H1 (cell line): ENCODE data around the gene FOXF2. TPM values are rescaled to one million over a fixed set of nuclear protein-coding genes. Genes with fewer than 3 reads are reported as not detected.
A peak's percentile ranks its signal among the peaks of the same experiment; 100 is the strongest.

Source experiments
- CTCF ChIA-PET: fragments of 300-600 bp; sonication (Branson Sonifier 250); formaldehyde crosslinking; loops from one replicate; lab custom pipeline; 2021; ENCODE audit not compliant: partially characterized antibody; lab: Charles Lee
- POLR2A ChIA-PET: fragments of 300-600 bp; sonication (Branson Sonifier 250); formaldehyde crosslinking; loops from one replicate; lab custom pipeline; 2021; ENCODE audit warnings: inconsistent platforms; ENCODE audit not compliant: partially characterized antibody; lab: Charles Lee
- DNase-seq, 2 experiments: peaks; one replicate each; pipeline versions ENCODE4 v3.0.0 to v3.0.0-alpha.2; 2010 to 2022; ENCODE audit warnings: low spot score in 2 of 2, low read depth in 1 of 2, mixed read lengths in 1 of 2
- FAIRE-seq: peaks from 2 replicates; lab custom pipeline; 2011; peaks lifted over from hg19 to GRCh38; lab: Jason Lieb, UNC
- H2AFZ ChIP-seq: 2 replicates; pipeline ENCODE4 v1.8.1; 2012; ENCODE audit warnings: low read length, inconsistent platforms
- H2AK5ac ChIP-seq: 2 replicates; pipeline ENCODE4 v1.6.1; 2013; ENCODE audit warnings: low read depth, low read length
- H2BK120ac ChIP-seq: replicated peaks from 2 replicates; pipeline ENCODE3; 2013; ENCODE audit warnings: low read depth, low read length, inconsistent platforms
- H2BK12ac ChIP-seq: 2 replicates; pipeline ENCODE4 v1.6.1; 2013; ENCODE audit warnings: low read depth, low read length
- H2BK15ac ChIP-seq: 2 replicates; pipeline ENCODE4 v1.6.1; 2013; ENCODE audit warnings: low read length
- H2BK20ac ChIP-seq: 2 replicates; pipeline ENCODE4 v1.6.1; 2013; ENCODE audit warnings: low read length
- H2BK5ac ChIP-seq: 2 replicates; pipeline ENCODE4 v1.6.1; 2013; ENCODE audit warnings: low read depth, low read length
- H3K14ac ChIP-seq: 2 replicates; pipeline ENCODE4 v1.6.1; 2013; ENCODE audit warnings: inconsistent platforms; ENCODE audit not compliant: insufficient read length
- H3K18ac ChIP-seq: 2 replicates; pipeline ENCODE4 v1.6.1; 2013; ENCODE audit warnings: low read length; ENCODE audit errors: extremely low read depth
- H3K23ac ChIP-seq: 2 replicates; pipeline ENCODE4 v1.6.1; 2013; ENCODE audit warnings: inconsistent platforms; ENCODE audit not compliant: insufficient read length
- H3K23me2 ChIP-seq: 2 replicates; pipeline ENCODE4 v1.6.1; 2013; ENCODE audit warnings: low read depth, low read length
- H3K27ac ChIP-seq: 2 replicates; pipeline ENCODE4 v1.6.1; 2011; ENCODE audit warnings: low read depth, low read length, inconsistent platforms
- H3K27me3 ChIP-seq, 4 experiments: replicated peaks in 1 of 4; 1 replicate in 1 of 4; 2 replicates in 3 of 4; pipeline versions ENCODE4 v1.6.1 to v1.8.1; 2011 to 2013; ENCODE audit warnings: low read length in 3 of 4, mild to moderate bottlenecking in 3 of 4, inconsistent platforms in 2 of 4, mixed read lengths in 2 of 4, moderate library complexity in 1 of 4; ENCODE audit not compliant: control insufficient read depth in 3 of 4, insufficient read depth in 3 of 4; ENCODE audit errors: extremely low read depth in 1 of 4
- H3K36me3 ChIP-seq, 4 experiments: 2 replicates each; pipeline versions ENCODE4 v1.6.1 to v1.8.1; 2011 to 2013; ENCODE audit warnings: mild to moderate bottlenecking in 4 of 4, low read length in 3 of 4, moderate library complexity in 2 of 4, control low read depth in 1 of 4, inconsistent platforms in 1 of 4; ENCODE audit not compliant: insufficient read depth in 4 of 4, control insufficient read depth in 2 of 4
- H3K4ac ChIP-seq: replicated peaks from 2 replicates; pipeline ENCODE3; 2013; ENCODE audit warnings: low read length, low read depth, mixed read lengths, inconsistent platforms; ENCODE audit not compliant: insufficient read length
- H3K4me1 ChIP-seq, 4 experiments: replicated peaks in 1 of 4; 1 replicate in 1 of 4; 2 replicates in 3 of 4; pipeline versions ENCODE4 v1.6.1 to v1.8.1; 2011 to 2013; ENCODE audit warnings: low read length in 3 of 4, inconsistent platforms in 2 of 4, mixed read lengths in 1 of 4; ENCODE audit not compliant: insufficient read depth in 4 of 4, control insufficient read depth in 3 of 4
- H3K4me2 ChIP-seq, 2 experiments: 2 replicates each; pipeline versions ENCODE4 v1.6.1 to v1.8.1; 2011 to 2013; ENCODE audit warnings: low read depth in 2 of 2, low read length in 2 of 2, control low read depth in 1 of 2, inconsistent platforms in 1 of 2, mild to moderate bottlenecking in 1 of 2; ENCODE audit not compliant: insufficient read depth in 1 of 2
- H3K4me3 ChIP-seq, 4 experiments: fragments of 200-600, 300-600 bp in 1 of 4; sonication (generic), shearing (Covaris generic), sonication (Bioruptor Twin) in 1 of 4; 2 replicates each; pipeline versions ENCODE4 v1.5.1 to v1.8.1; 2011 to 2016; ENCODE audit warnings: low read length in 4 of 4, low read depth in 3 of 4, control low read depth in 2 of 4, inconsistent platforms in 2 of 4, mild to moderate bottlenecking in 2 of 4, mixed read lengths in 1 of 4, moderate library complexity in 1 of 4; ENCODE audit not compliant: insufficient read depth in 2 of 4; ENCODE audit errors: extremely low read depth in 1 of 4
- H3K56ac ChIP-seq: replicated peaks from 2 replicates; pipeline ENCODE3; 2013; ENCODE audit warnings: low read depth, mild to moderate bottlenecking, mixed read lengths, low read length, inconsistent platforms; ENCODE audit not compliant: insufficient read length
- H3K79me1 ChIP-seq: 2 replicates; pipeline ENCODE4 v1.6.1; 2013; ENCODE audit warnings: low read depth, low read length, control low read depth
- H3K79me2 ChIP-seq, 2 experiments: 2 replicates each; pipeline versions ENCODE4 v1.6.1 to v1.8.1; 2012 to 2013; ENCODE audit warnings: low read length in 2 of 2, mild to moderate bottlenecking in 2 of 2, inconsistent platforms in 1 of 2; ENCODE audit not compliant: insufficient read depth in 2 of 2, control insufficient read depth in 1 of 2
- H3K9ac ChIP-seq, 4 experiments: replicated peaks in 1 of 4; 1 replicate in 1 of 4; 2 replicates in 3 of 4; pipeline versions ENCODE4 v1.6.1 to v1.8.1; 2011 to 2013; ENCODE audit warnings: low read depth in 3 of 4, low read length in 3 of 4, control low read depth in 2 of 4, mild to moderate bottlenecking in 2 of 4, moderate library complexity in 2 of 4, inconsistent platforms in 1 of 4; ENCODE audit errors: extremely low read depth in 1 of 4
- H3K9me3 ChIP-seq, 2 experiments: 2 replicates each; pipeline versions ENCODE4 v1.6.1 to v1.8.1; 2012 to 2013; ENCODE audit warnings: mild to moderate bottlenecking in 2 of 2, moderate library complexity in 2 of 2, control low read depth in 1 of 2, inconsistent platforms in 1 of 2, low read depth in 1 of 2, low read length in 1 of 2, mixed read lengths in 1 of 2; ENCODE audit not compliant: insufficient read depth in 2 of 2
- H4K20me1 ChIP-seq, 2 experiments: replicated peaks in 1 of 2; 2 replicates each; pipeline versions ENCODE3 to v1.8.1; 2011 to 2013; ENCODE audit warnings: inconsistent platforms in 2 of 2, low read length in 2 of 2, mild to moderate bottlenecking in 1 of 2; ENCODE audit not compliant: insufficient read depth in 2 of 2, control insufficient read depth in 1 of 2
- H4K5ac ChIP-seq: 2 replicates; pipeline ENCODE4 v1.6.1; 2013; ENCODE audit warnings: low read length, low read depth, mixed read lengths, inconsistent platforms; ENCODE audit not compliant: insufficient read length
- H4K8ac ChIP-seq: 2 replicates; pipeline ENCODE4 v1.8.0; 2013; ENCODE audit warnings: mild to moderate bottlenecking, moderate library complexity, low read length, inconsistent platforms; ENCODE audit not compliant: insufficient read depth; ENCODE audit errors: extremely low read depth
- H4K91ac ChIP-seq: replicated peaks from 2 replicates; pipeline ENCODE3; 2013; ENCODE audit warnings: low read length, mixed read lengths, inconsistent platforms; ENCODE audit not compliant: insufficient read length
- RAD21 ChIP-seq, 2 experiments: IDR thresholded peaks in 1 of 2; conservative IDR thresholded peaks in 1 of 2; 2 replicates each; pipeline ENCODE4 v1.6.1; 2011; ENCODE audit warnings: low read depth in 2 of 2, low read length in 2 of 2, improper control_type of control experiment in 1 of 2, inconsistent platforms in 1 of 2, mild to moderate bottlenecking in 1 of 2, moderate library complexity in 1 of 2
- RNF2 ChIP-seq: fragments of 200-900, 300-1000 bp; sonication (generic); IDR thresholded peaks from 2 replicates; pipeline ENCODE4 v1.7.1; 2016; ENCODE audit warnings: borderline replicate concordance, low read depth, mild to moderate bottlenecking, antibody characterized with exemption, low read length; ENCODE audit not compliant: poor library complexity, severe bottlenecking; ENCODE audit errors: missing control alignments
- WGBS, 2 experiments: shearing (Covaris generic) in 1 of 2; methylation state at CpG; one replicate each; pipeline versions ENCODE4 v1.1.6 to v1.1.7; 2013 to 2015; ENCODE audit warnings: low lambda C conversion rate in 2 of 2, mixed read lengths in 2 of 2, inconsistent platforms in 1 of 2, low coverage in 1 of 2, missing lambda C conversion rate in 1 of 2; ENCODE audit not compliant: insufficient replicate concordance in 2 of 2, insufficient coverage in 1 of 2, insufficient read length in 1 of 2; ENCODE audit errors: extremely low coverage in 1 of 2, missing lambda C conversion rate in 1 of 2; 5-methylcytosine and 5-hydroxymethylcytosine counted together
- polyA plus RNA-seq, 7 experiments: library from polyadenylated mRNA; depleted of rRNA in 3 of 7; stranded (reverse) in 5 of 7; unstranded in 2 of 7; fragments of >200 nt in 5 of 7; fragments of 200-250 nt in 2 of 7; gene quantifications; 1 replicate in 5 of 7; 2 replicates in 1 of 7; 4 replicates in 1 of 7; pipeline versions ENCODE4 v1.2.1 to v1.2.3, GENCODE V29; 2011 to 2013; ENCODE audit warnings: missing spikeins in 2 of 7, mixed read lengths in 2 of 7
- total RNA-seq: library from RNA; stranded (reverse); fragmentation: NEBNext Ultra II Directional; extraction: Animal tissue kit (Norgen Biotek cat#: 25700); gene quantifications from 2 replicates; pipeline ENCODE4 v1.2.1, GENCODE V29; 2021

The FOXF2 gene
- total and polyA plus RNA-seq, 2 of the 8 experiments (the other 6 are each of a cell fraction or from before 2014, with no cell fraction given): 0.05 TPM; not detected in 1

DNA sequence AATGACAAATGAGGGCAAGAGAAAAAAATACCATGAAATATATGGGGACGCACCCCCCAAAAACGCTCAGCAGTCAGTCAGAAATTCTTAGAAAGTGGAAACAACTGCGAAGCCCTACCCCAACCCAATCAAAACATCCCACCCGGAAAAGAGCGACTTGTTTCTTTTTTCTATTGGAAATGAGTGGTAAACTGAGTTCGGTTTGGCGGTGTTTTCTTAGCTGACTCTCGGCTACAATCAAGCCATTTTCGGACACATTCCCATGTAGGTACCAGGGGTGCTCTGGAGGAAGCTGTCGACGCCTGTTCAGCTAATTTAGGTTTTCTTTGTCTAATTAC lies 1.9 kb upstream of the FOXF2 start:
- H2BK15ac ChIP-seq: no peak overlapping the region
- no peak overlapping the region for H2BK5ac ChIP-seq
- H4K8ac ChIP-seq: no peak overlapping the region
- TF ChIP-seq RAD21 (IDR thresholded peaks at IDR 0.05 in 1 of 2, conservative IDR thresholded peaks at IDR 0.05 in 1 of 2; ENCODE audit: low read depth in 2 of 2, low read length in 2 of 2): no peak
- TF ChIP-seq RNF2: peak; percentile 69
- no peak overlapping the region for H4K91ac ChIP-seq
- H3K23ac ChIP-seq: no peak overlapping the region
- no peak overlapping the region for H2AK5ac ChIP-seq
- FAIRE-seq: no peak
- no peak overlapping the region for H3K14ac ChIP-seq
- H2BK120ac ChIP-seq: no peak overlapping the region
- no peak overlapping the region for H3K4ac ChIP-seq
- no peak overlapping the region for H3K9ac ChIP-seq
- no peaks in the 10 kb centered on the region for H3K79me1 ChIP-seq
- H3K18ac ChIP-seq: no peak overlapping the region
- WGBS, 2 experiments: 10% methylated on average over 11 of the region's 11 CpGs; no CpG with 5 or more reads in 1 of the 2 experiments
- H2BK12ac ChIP-seq: no peak overlapping the region
- no peak overlapping the region for H4K5ac ChIP-seq
- H3K27me3 ChIP-seq: peaks cover 92 to 100% (median 97%) of the 10 kb centered on the region in 4 experiments
- H3K9me3 ChIP-seq: no peaks in the 10 kb centered on the region
- peaks cover 0 to 38% (median 19%) of the 10 kb centered on the region in 4 experiments; a peak in 6 of 7 replicates for H3K4me1 ChIP-seq
- H3K36me3 ChIP-seq: peaks cover 0 to 2% (median 0%) of the 10 kb centered on the region in 4 experiments; a peak in 1 of 8 replicates
- peaks cover 15 to 36% of the 10 kb centered on the region in 2 experiments for H4K20me1 ChIP-seq
- H3K27ac ChIP-seq: no peak overlapping the region
- H3K23me2 ChIP-seq: peaks cover 2% of the 10 kb centered on the region; the same call in 1 of the 2 replicates
- ChIA-PET CTCF (interaction anchor here (0.8 to 3.1 kb wide), 9 partner anchors 9 to 75 kb away, joined by 3 to 17 read pairs (median 4); no protein-coding TSS in a partner anchor), POLR2A (interaction anchor here (1.2 kb wide), 1 partner anchor 13 kb away, joined by 4 read pairs; no protein-coding TSS in a partner anchor)
- no peak overlapping the region for H2AFZ ChIP-seq
- DNase-seq: no peak
- no peak overlapping the region for H2BK20ac ChIP-seq
- no peaks in the 10 kb centered on the region for H3K79me2 ChIP-seq
- no peak overlapping the region for H3K56ac ChIP-seq
- H3K4me3 ChIP-seq: no peak overlapping the region
- H3K4me2 ChIP-seq: peak overlapping the region; percentile 28 to 41; a peak in 2 of 4 replicates
